ENCODE data around the gene MLLT1. TPM values are rescaled to one million over a fixed set of nuclear protein-coding genes. Genes with fewer than 3 reads are reported as not detected.

The MLLT1 gene
- total RNA-seq, 1 experiment from 2014 or later = 60.0 TPM

DNA sequence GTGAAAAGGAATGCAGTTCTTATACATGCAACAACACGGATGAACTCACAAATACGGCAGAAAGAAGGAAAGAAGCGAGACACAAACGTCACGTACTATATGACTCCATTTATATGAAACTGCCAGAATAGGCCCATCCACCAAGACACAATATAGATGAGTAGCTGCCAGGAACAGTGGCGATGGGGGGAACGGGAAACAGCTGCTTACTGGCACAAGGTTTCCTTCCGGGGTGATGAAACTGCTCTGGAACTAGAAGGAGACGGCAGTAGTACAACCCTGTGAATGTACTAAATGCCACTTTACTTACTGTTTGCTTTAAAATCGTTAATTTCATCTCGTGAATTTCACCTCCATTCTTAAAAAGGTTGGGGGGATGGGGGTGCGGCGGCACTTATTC lies 28.9 kb downstream of the MLLT1 start:
- peaks cover 31% of the 10 kb centered on the region for H3K36me3 Mint-ChIP-seq (ENCODE audit: insufficient read depth, unreplicated experiment)
- peaks cover 1% of the 10 kb centered on the region for H3K36me3 ChIP-seq (ENCODE audit: control insufficient read depth, insufficient read depth, low read length)
- H3K9me3 Mint-ChIP-seq (ENCODE audit: unreplicated experiment) = no peaks in the 10 kb centered on the region
- no peak for DNase-seq
- intact Hi-C loops (cut with micrococcal nuclease; ENCODE audit: unreplicated experiment) = no loop called here
- H3K4me3 ChIP-seq (ENCODE audit: low read depth, low read length) = no peak overlapping the region
- no peak overlapping the region for H3K27ac Mint-ChIP-seq (ENCODE audit: unreplicated experiment)
- H3K27me3 ChIP-seq (replicated peaks; ENCODE audit: control insufficient read depth, insufficient read depth, low read length) = no peaks in the 10 kb centered on the region
- no peaks in the 10 kb centered on the region for H3K4me1 ChIP-seq
- POLR2A ChIA-PET = no interaction called here
- H3K4me1 Mint-ChIP-seq (ENCODE audit: low read depth, unreplicated experiment) = no peaks in the 10 kb centered on the region
- TF ChIP-seq, protein P1, sequence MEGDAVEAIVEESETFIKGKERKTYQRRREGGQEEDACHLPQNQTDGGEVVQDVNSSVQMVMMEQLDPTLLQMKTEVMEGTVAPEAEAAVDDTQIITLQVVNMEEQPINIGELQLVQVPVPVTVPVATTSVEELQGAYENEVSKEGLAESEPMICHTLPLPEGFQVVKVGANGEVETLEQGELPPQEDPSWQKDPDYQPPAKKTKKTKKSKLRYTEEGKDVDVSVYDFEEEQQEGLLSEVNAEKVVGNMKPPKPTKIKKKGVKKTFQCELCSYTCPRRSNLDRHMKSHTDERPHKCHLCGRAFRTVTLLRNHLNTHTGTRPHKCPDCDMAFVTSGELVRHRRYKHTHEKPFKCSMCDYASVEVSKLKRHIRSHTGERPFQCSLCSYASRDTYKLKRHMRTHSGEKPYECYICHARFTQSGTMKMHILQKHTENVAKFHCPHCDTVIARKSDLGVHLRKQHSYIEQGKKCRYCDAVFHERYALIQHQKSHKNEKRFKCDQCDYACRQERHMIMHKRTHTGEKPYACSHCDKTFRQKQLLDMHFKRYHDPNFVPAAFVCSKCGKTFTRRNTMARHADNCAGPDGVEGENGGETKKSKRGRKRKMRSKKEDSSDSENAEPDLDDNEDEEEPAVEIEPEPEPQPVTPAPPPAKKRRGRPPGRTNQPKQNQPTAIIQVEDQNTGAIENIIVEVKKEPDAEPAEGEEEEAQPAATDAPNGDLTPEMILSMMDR (IDR thresholded peaks at IDR 0.05; ENCODE audit: insufficient read depth in 1 of 2, low read depth in 1 of 2, low read length in 1 of 2, severe bottlenecking in 1 of 2, unreplicated experiment in 1 of 2) = no peak
- H3K9me3 ChIP-seq = no peaks in the 10 kb centered on the region
- H3K4me3 Mint-ChIP-seq (ENCODE audit: unreplicated experiment) = no peak overlapping the region
- no peaks in the 10 kb centered on the region for H3K27me3 Mint-ChIP-seq (ENCODE audit: insufficient read depth, unreplicated experiment)
- BruUV-seq (replicated peaks) = no TSS peak
- CTCF ChIA-PET = no interaction called here

- no peaks in the 10 kb centered on the region for H3K9me3 Mint-ChIP-seq (ENCODE audit: unreplicated experiment)
- ChIA-PET POLR2A (no interaction called here), CTCF (no interaction called here)
- peaks cover 31% of the 10 kb centered on the region for H3K36me3 Mint-ChIP-seq (ENCODE audit: insufficient read depth, unreplicated experiment)
- Histone ChIP-seq H3K4me1 (no peaks in the 10 kb centered on the region), H3K4me3 (ENCODE audit: low read depth, low read length) (no peak overlapping the region), H3K36me3 (ENCODE audit: control insufficient read depth, insufficient read depth, low read length) (peaks cover 1% of the 10 kb centered on the region), H3K27me3 (replicated peaks; ENCODE audit: control insufficient read depth, insufficient read depth, low read length) (no peaks in the 10 kb centered on the region), H3K9me3 (no peaks in the 10 kb centered on the region)
- TF ChIP-seq, protein P1 (IDR thresholded peaks at IDR 0.05; ENCODE audit: insufficient read depth in 1 of 2, low read depth in 1 of 2, low read length in 1 of 2, severe bottlenecking in 1 of 2, unreplicated experiment in 1 of 2) = no peak
- no peak for DNase-seq
- BruUV-seq (replicated peaks) = no TSS peak
- intact Hi-C loops (cut with micrococcal nuclease; ENCODE audit: unreplicated experiment) = no loop called here
- H3K4me3 Mint-ChIP-seq (ENCODE audit: unreplicated experiment) = no peak overlapping the region
- H3K27ac Mint-ChIP-seq (ENCODE audit: unreplicated experiment) = no peak overlapping the region
- no peaks in the 10 kb centered on the region for H3K27me3 Mint-ChIP-seq (ENCODE audit: insufficient read depth, unreplicated experiment)
- H3K4me1 Mint-ChIP-seq (ENCODE audit: low read depth, unreplicated experiment) = no peaks in the 10 kb centered on the region
Observed at GRCh38 chr19:6250024-6250615, 29.7 kb downstream of the MLLT1 start.

- peaks cover 1% of the 10 kb centered on the region for H3K36me3 ChIP-seq (ENCODE audit: control insufficient read depth, insufficient read depth, low read length)
- Mint-ChIP-seq H3K4me1 (ENCODE audit: low read depth, unreplicated experiment) (no peaks in the 10 kb centered on the region), H3K27ac (ENCODE audit: unreplicated experiment) (no peak overlapping the region), H3K27me3 (ENCODE audit: insufficient read depth, unreplicated experiment) (no peaks in the 10 kb centered on the region), H3K4me3 (ENCODE audit: unreplicated experiment) (no peak overlapping the region), H3K9me3 (ENCODE audit: unreplicated experiment) (no peaks in the 10 kb centered on the region), H3K36me3 (ENCODE audit: insufficient read depth, unreplicated experiment) (peaks cover 28% of the 10 kb centered on the region)
- no peak for DNase-seq
- no peaks in the 10 kb centered on the region for H3K4me1 ChIP-seq
- BruUV-seq (replicated peaks) = no TSS peak
- POLR2A ChIA-PET = no interaction called here
- H3K4me3 ChIP-seq (ENCODE audit: low read depth, low read length) = no peak overlapping the region
- H3K27me3 ChIP-seq (replicated peaks; ENCODE audit: control insufficient read depth, insufficient read depth, low read length) = no peaks in the 10 kb centered on the region
- H3K9me3 ChIP-seq = no peaks in the 10 kb centered on the region
- TF ChIP-seq, protein P1 (IDR thresholded peaks at IDR 0.05; ENCODE audit: insufficient read depth in 1 of 2, low read depth in 1 of 2, low read length in 1 of 2, severe bottlenecking in 1 of 2, unreplicated experiment in 1 of 2) = no peak
- CTCF ChIA-PET = no interaction called here
- intact Hi-C loops (cut with micrococcal nuclease; ENCODE audit: unreplicated experiment) = no loop called here
Observed at GRCh38 chr19:6249296-6249695, 30.5 kb downstream of the MLLT1 start.

Data from Caco-2 (cell line).